WTC11 (cell line): ENCODE measurements around the gene ATG4C.

Source experiments
- ESRRA ChIP-seq: sonication (generic); formaldehyde crosslinking; IDR thresholded peaks from 2 replicates; pipeline ENCODE4 v1.8.1; 2022; ENCODE audit warnings: mild to moderate bottlenecking, missing genetic modification reagents, borderline replicate concordance
- GABPB1 ChIP-seq: sonication (generic); formaldehyde crosslinking; IDR thresholded peaks from 2 replicates; pipeline ENCODE4 v1.8.1; 2023; ENCODE audit warnings: mild to moderate bottlenecking, missing genetic modification reagents
- NR2C2 ChIP-seq: sonication (generic); formaldehyde crosslinking; IDR thresholded peaks from 2 replicates; pipeline ENCODE4 v1.8.0; 2022; ENCODE audit warnings: mild to moderate bottlenecking, missing genetic modification reagents
- SP1 ChIP-seq: sonication (generic); formaldehyde crosslinking; conservative IDR thresholded peaks from 2 replicates; pipeline ENCODE4 v1.8.1; 2022; ENCODE audit warnings: missing genetic modification reagents
- ZNF121 ChIP-seq: sonication (generic); formaldehyde crosslinking; IDR thresholded peaks from 2 replicates; pipeline ENCODE4 v1.8.0; 2023; ENCODE audit warnings: missing genetic modification reagents
- ZNF423 ChIP-seq: fragments of 250-450 bp; sonication (Bioruptor Pico); IDR thresholded peaks from 2 replicates; pipeline ENCODE4 v2.1.2; 2022; ENCODE audit warnings: mild to moderate bottlenecking, moderate library complexity
- ZNF671 ChIP-seq: fragments of 250-450 bp; sonication (Bioruptor Pico); IDR thresholded peaks from 2 replicates; pipeline ENCODE4 v1.8.0; 2021; ENCODE audit warnings: mild to moderate bottlenecking
- TF ChIP-seq, protein P1 (sequence below): sonication (generic); formaldehyde crosslinking; IDR thresholded peaks from 2 replicates; pipeline ENCODE4 v1.8.0; 2023; ENCODE audit warnings: missing genetic modification reagents, mild to moderate bottlenecking, borderline replicate concordance
- TF ChIP-seq, protein P2 (sequence below): fragments of 200-600 bp; IDR thresholded peaks from 2 replicates; pipeline ENCODE4 v1.8.0; 2022; ENCODE audit warnings: antibody characterized with exemption
- TF ChIP-seq, protein P3 (sequence below): sonication (generic); formaldehyde crosslinking; IDR thresholded peaks from 2 replicates; pipeline ENCODE4 v1.8.1; 2023; ENCODE audit warnings: mild to moderate bottlenecking, missing genetic modification reagents
- TF ChIP-seq, protein P4 (sequence below): sonication (generic); formaldehyde crosslinking; IDR thresholded peaks from 2 replicates; pipeline ENCODE4 v1.8.0; 2022; ENCODE audit warnings: mild to moderate bottlenecking, missing genetic modification reagents
- TF ChIP-seq, protein P5 (sequence below): sonication (generic); formaldehyde crosslinking; IDR thresholded peaks from 2 replicates; pipeline ENCODE4 v1.8.1; 2022; ENCODE audit warnings: mild to moderate bottlenecking, missing genetic modification reagents, moderate library complexity, borderline replicate concordance
- TF ChIP-seq, protein P6 (sequence below): sonication (generic); formaldehyde crosslinking; conservative IDR thresholded peaks from 2 replicates; pipeline ENCODE4 v1.8.1; 2022; ENCODE audit warnings: mild to moderate bottlenecking, missing genetic modification reagents

DNA sequence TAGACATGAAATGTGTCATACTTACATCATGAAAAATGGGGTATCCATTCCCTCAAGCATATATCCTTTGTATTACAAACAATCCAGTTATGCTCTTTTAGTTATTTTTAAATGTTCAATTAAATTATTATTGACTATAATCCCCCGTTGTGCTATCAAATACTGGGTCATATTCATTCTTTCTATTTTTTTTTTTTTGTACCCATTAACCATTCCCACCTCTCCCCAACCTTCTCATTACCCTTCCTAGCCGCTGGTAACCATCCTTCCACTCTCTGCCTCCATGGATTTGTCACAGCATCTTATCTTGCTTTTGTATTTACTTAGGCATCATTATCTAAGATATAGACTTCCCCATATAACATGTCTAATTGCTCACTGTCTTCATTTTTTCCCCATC, 15.8 kb downstream of the ATG4C start:
- TF ChIP-seq, protein P1, sequence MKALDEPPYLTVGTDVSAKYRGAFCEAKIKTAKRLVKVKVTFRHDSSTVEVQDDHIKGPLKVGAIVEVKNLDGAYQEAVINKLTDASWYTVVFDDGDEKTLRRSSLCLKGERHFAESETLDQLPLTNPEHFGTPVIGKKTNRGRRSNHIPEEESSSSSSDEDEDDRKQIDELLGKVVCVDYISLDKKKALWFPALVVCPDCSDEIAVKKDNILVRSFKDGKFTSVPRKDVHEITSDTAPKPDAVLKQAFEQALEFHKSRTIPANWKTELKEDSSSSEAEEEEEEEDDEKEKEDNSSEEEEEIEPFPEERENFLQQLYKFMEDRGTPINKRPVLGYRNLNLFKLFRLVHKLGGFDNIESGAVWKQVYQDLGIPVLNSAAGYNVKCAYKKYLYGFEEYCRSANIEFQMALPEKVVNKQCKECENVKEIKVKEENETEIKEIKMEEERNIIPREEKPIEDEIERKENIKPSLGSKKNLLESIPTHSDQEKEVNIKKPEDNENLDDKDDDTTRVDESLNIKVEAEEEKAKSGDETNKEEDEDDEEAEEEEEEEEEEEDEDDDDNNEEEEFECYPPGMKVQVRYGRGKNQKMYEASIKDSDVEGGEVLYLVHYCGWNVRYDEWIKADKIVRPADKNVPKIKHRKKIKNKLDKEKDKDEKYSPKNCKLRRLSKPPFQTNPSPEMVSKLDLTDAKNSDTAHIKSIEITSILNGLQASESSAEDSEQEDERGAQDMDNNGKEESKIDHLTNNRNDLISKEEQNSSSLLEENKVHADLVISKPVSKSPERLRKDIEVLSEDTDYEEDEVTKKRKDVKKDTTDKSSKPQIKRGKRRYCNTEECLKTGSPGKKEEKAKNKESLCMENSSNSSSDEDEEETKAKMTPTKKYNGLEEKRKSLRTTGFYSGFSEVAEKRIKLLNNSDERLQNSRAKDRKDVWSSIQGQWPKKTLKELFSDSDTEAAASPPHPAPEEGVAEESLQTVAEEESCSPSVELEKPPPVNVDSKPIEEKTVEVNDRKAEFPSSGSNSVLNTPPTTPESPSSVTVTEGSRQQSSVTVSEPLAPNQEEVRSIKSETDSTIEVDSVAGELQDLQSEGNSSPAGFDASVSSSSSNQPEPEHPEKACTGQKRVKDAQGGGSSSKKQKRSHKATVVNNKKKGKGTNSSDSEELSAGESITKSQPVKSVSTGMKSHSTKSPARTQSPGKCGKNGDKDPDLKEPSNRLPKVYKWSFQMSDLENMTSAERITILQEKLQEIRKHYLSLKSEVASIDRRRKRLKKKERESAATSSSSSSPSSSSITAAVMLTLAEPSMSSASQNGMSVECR (CRISPR knock-in tag) = no peak
- no peak for TF ChIP-seq ESRRA (CRISPR knock-in tag)
- TF ChIP-seq NR2C2 (CRISPR knock-in tag) = no peak
- TF ChIP-seq, protein P2, sequence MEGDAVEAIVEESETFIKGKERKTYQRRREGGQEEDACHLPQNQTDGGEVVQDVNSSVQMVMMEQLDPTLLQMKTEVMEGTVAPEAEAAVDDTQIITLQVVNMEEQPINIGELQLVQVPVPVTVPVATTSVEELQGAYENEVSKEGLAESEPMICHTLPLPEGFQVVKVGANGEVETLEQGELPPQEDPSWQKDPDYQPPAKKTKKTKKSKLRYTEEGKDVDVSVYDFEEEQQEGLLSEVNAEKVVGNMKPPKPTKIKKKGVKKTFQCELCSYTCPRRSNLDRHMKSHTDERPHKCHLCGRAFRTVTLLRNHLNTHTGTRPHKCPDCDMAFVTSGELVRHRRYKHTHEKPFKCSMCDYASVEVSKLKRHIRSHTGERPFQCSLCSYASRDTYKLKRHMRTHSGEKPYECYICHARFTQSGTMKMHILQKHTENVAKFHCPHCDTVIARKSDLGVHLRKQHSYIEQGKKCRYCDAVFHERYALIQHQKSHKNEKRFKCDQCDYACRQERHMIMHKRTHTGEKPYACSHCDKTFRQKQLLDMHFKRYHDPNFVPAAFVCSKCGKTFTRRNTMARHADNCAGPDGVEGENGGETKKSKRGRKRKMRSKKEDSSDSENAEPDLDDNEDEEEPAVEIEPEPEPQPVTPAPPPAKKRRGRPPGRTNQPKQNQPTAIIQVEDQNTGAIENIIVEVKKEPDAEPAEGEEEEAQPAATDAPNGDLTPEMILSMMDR = no peak
- TF ChIP-seq ZNF121 = no peak
- TF ChIP-seq SP1 = no peak
- TF ChIP-seq ZNF671 (CRISPR knock-in tag) = no peak
- no peak for TF ChIP-seq GABPB1
- TF ChIP-seq, protein P3, sequence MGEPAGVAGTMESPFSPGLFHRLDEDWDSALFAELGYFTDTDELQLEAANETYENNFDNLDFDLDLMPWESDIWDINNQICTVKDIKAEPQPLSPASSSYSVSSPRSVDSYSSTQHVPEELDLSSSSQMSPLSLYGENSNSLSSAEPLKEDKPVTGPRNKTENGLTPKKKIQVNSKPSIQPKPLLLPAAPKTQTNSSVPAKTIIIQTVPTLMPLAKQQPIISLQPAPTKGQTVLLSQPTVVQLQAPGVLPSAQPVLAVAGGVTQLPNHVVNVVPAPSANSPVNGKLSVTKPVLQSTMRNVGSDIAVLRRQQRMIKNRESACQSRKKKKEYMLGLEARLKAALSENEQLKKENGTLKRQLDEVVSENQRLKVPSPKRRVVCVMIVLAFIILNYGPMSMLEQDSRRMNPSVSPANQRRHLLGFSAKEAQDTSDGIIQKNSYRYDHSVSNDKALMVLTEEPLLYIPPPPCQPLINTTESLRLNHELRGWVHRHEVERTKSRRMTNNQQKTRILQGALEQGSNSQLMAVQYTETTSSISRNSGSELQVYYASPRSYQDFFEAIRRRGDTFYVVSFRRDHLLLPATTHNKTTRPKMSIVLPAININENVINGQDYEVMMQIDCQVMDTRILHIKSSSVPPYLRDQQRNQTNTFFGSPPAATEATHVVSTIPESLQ (CRISPR knock-in tag) = no peak
- TF ChIP-seq, protein P4, sequence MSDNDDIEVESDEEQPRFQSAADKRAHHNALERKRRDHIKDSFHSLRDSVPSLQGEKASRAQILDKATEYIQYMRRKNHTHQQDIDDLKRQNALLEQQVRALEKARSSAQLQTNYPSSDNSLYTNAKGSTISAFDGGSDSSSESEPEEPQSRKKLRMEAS (CRISPR knock-in tag) = no peak
- TF ChIP-seq, protein P5, sequence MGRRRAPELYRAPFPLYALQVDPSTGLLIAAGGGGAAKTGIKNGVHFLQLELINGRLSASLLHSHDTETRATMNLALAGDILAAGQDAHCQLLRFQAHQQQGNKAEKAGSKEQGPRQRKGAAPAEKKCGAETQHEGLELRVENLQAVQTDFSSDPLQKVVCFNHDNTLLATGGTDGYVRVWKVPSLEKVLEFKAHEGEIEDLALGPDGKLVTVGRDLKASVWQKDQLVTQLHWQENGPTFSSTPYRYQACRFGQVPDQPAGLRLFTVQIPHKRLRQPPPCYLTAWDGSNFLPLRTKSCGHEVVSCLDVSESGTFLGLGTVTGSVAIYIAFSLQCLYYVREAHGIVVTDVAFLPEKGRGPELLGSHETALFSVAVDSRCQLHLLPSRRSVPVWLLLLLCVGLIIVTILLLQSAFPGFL (CRISPR knock-in tag) = no peak
- TF ChIP-seq, protein P6, sequence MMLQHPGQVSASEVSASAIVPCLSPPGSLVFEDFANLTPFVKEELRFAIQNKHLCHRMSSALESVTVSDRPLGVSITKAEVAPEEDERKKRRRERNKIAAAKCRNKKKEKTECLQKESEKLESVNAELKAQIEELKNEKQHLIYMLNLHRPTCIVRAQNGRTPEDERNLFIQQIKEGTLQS = no peak
- no peak for TF ChIP-seq ZNF423 (CRISPR knock-in tag)
